Measurements from ENCODE around the gene PLEK. TPM values are rescaled to one million over a fixed set of nuclear protein-coding genes. Genes with fewer than 3 reads are reported as not detected.
"Not testable (repeated sequence)": the region's sequence is repeated elsewhere in the genome, so short reads cannot be mapped to it uniquely, and the experiment has no call there.

Gene PLEK
- total RNA-seq, 1 experiment from 2014 or later = not detected

- Histone ChIP-seq H3F3A (ENCODE audit: insufficient read depth, low read depth) (no peaks in the 10 kb centered on the region), H3K9me2 (ENCODE audit: insufficient read depth) (0 out of 2 replicates have a peak, but pooled peaks cover 4% of the 10 kb centered on the region), H3K27me3 (ENCODE audit: insufficient read depth, low read depth) (peaks cover 9% of the 10 kb centered on the region; the same call in 1 of the 2 replicates), H3K36me3 (ENCODE audit: low read depth) (no peaks in the 10 kb centered on the region), H3K4me3 (no peak overlapping the region), H3K27ac (no peak overlapping the region), H3K4me2 (no peak overlapping the region), H3K79me2 (ENCODE audit: low read depth) (no peaks in the 10 kb centered on the region), H3K4me1 (replicated peaks; ENCODE audit: insufficient read depth) (peaks cover 6% of the 10 kb centered on the region; the same call in 1 of the 2 replicates), H2AFZ (no peak overlapping the region), H4K20me1 (ENCODE audit: insufficient read depth) (no peaks in the 10 kb centered on the region), H3K9me3 (ENCODE audit: insufficient read depth, low read depth) (peaks cover 12% of the 10 kb centered on the region; the same call in 1 of the 2 replicates)
- no peak for TF ChIP-seq CTCF (conservative IDR thresholded peaks at IDR 0.05)
- TF ChIP-seq EZH2 (IDR thresholded peaks at IDR 0.05; ENCODE audit: low read depth) = no peak
- intact Hi-C loops (cut with micrococcal nuclease; ENCODE audit: unreplicated experiment) = no loop called here
- no peak for DNase-seq
- POLR2A ChIA-PET (ENCODE audit: unreplicated experiment) = no interaction called here
- CTCF ChIA-PET = no interaction called here
- no TSS peak for BruUV-seq (replicated peaks)
These were observed 22.6 kb upstream of the PLEK start for GRCh38 chr2:68342470-68342869.

GRCh38 chr2:68344031-68344430, 21.1 kb upstream of the PLEK start:
- Histone ChIP-seq H3K9me3 (ENCODE audit: insufficient read depth, low read depth) (no peaks in the 10 kb centered on the region), H3K79me2 (ENCODE audit: low read depth) (no peaks in the 10 kb centered on the region), H3K4me2 (no peak overlapping the region), H3F3A (ENCODE audit: insufficient read depth, low read depth) (no peaks in the 10 kb centered on the region), H3K4me1 (replicated peaks; ENCODE audit: insufficient read depth) (no peaks in the 10 kb centered on the region; the same call in 1 of the 2 replicates), H3K36me3 (ENCODE audit: low read depth) (no peaks in the 10 kb centered on the region), H3K27me3 (ENCODE audit: insufficient read depth, low read depth) (peaks cover 9% of the 10 kb centered on the region; the same call in 1 of the 2 replicates), H2AFZ (no peak overlapping the region), H4K20me1 (ENCODE audit: insufficient read depth) (no peaks in the 10 kb centered on the region), H3K9me2 (ENCODE audit: insufficient read depth) (0 out of 2 replicates have a peak, but pooled peaks cover 4% of the 10 kb centered on the region), H3K27ac (no peak overlapping the region), H3K4me3 (no peak overlapping the region)
- TF ChIP-seq CTCF (conservative IDR thresholded peaks at IDR 0.05) (no peak), EZH2 (IDR thresholded peaks at IDR 0.05; ENCODE audit: low read depth) (no peak)
- BruUV-seq (replicated peaks) = no TSS peak
- intact Hi-C loops (cut with micrococcal nuclease; ENCODE audit: unreplicated experiment) = no loop called here
- no peak for DNase-seq
- ChIA-PET POLR2A (ENCODE audit: unreplicated experiment) (no interaction called here), CTCF (no interaction called here)

GRCh38 chr2:68345129-68345875, 19.8 kb upstream of the PLEK start:
- Histone ChIP-seq H3K27ac (no peak overlapping the region), H3K9me3 (ENCODE audit: insufficient read depth, low read depth) (no peaks in the 10 kb centered on the region), H3F3A (ENCODE audit: insufficient read depth, low read depth) (no peaks in the 10 kb centered on the region), H3K36me3 (ENCODE audit: low read depth) (no peaks in the 10 kb centered on the region), H4K20me1 (ENCODE audit: insufficient read depth) (no peaks in the 10 kb centered on the region), H3K79me2 (ENCODE audit: low read depth) (no peaks in the 10 kb centered on the region), H3K9me2 (ENCODE audit: insufficient read depth) (0 out of 2 replicates have a peak, but pooled peaks cover 4% of the 10 kb centered on the region), H2AFZ (no peak overlapping the region), H3K4me1 (replicated peaks; ENCODE audit: insufficient read depth) (no peaks in the 10 kb centered on the region; the same call in 1 of the 2 replicates), H3K27me3 (ENCODE audit: insufficient read depth, low read depth) (peaks cover 9% of the 10 kb centered on the region; the same call in 1 of the 2 replicates), H3K4me2 (no peak overlapping the region), H3K4me3 (no peak overlapping the region)
- no TSS peak for BruUV-seq (replicated peaks)
- ChIA-PET POLR2A (ENCODE audit: unreplicated experiment) (interaction anchor here (0.6 kb wide), 1 partner anchor 1617 kb away, joined by 3 read pairs; no protein-coding TSS in a partner anchor), CTCF (no interaction called here)
- intact Hi-C loops (cut with micrococcal nuclease; ENCODE audit: unreplicated experiment) = no loop called here
- no peak for TF ChIP-seq EZH2 (IDR thresholded peaks at IDR 0.05; ENCODE audit: low read depth)
- no peak for TF ChIP-seq CTCF (conservative IDR thresholded peaks at IDR 0.05)
- no peak for DNase-seq

GRCh38 chr2:68349091-68349490, 16.0 kb upstream of the PLEK start:
- H2AFZ ChIP-seq; intact Hi-C loops (cut with micrococcal nuclease; ENCODE audit: unreplicated experiment); H3K4me2 ChIP-seq; CTCF ChIA-PET; DNase-seq; H3K79me2 ChIP-seq (ENCODE audit: low read depth); H3K27ac ChIP-seq; BruUV-seq (replicated peaks); H3K4me1 ChIP-seq (replicated peaks; ENCODE audit: insufficient read depth); H3K27me3 ChIP-seq (ENCODE audit: insufficient read depth, low read depth); H3K9me3 ChIP-seq (ENCODE audit: insufficient read depth, low read depth); H3K9me2 ChIP-seq (ENCODE audit: insufficient read depth); H4K20me1 ChIP-seq (ENCODE audit: insufficient read depth); H3K36me3 ChIP-seq (ENCODE audit: low read depth); H3K4me3 ChIP-seq; H3F3A ChIP-seq (ENCODE audit: insufficient read depth, low read depth): not testable (repeated sequence)
- POLR2A ChIA-PET (ENCODE audit: unreplicated experiment) = interaction anchor here (0.6 kb wide), 1 partner anchor 462 kb away, joined by 9 read pairs; no protein-coding TSS in a partner anchor
